Hepatocyte (in vitro differentiated cells): ENCODE results near the gene WDR55. TPM values are rescaled to one million over a fixed set of nuclear protein-coding genes. Genes with fewer than 3 reads are reported as not detected.
"Not testable (repeated sequence)": the region's sequence is repeated elsewhere in the genome, so short reads cannot be mapped to it uniquely, and the experiment has no call there.

Source experiments
- DNase-seq: peaks from one replicate; pipeline ENCODE4 v3.0.0-alpha.2; 2016; ENCODE audit warnings: low spot score
- H2AFZ ChIP-seq: fragments of 200-600 bp; sonication (generic); 2 replicates; pipeline ENCODE4 v1.6.0; 2016; ENCODE audit warnings: antibody characterized with exemption, mild to moderate bottlenecking
- H3K27ac ChIP-seq: fragments of 200-600 bp; sonication (generic); 2 replicates; pipeline ENCODE4 v1.5.1; 2016; ENCODE audit warnings: mild to moderate bottlenecking
- H3K27me3 ChIP-seq: fragments of 200-600 bp; sonication (generic); 2 replicates; pipeline ENCODE4 v1.6.1; 2016
- H3K36me3 ChIP-seq: fragments of 200-600 bp; sonication (generic); replicated peaks from 2 replicates; pipeline ENCODE4 v1.5.1; 2016; ENCODE audit warnings: low read depth; ENCODE audit not compliant: insufficient read depth
- H3K4me1 ChIP-seq: fragments of 200-600 bp; sonication (generic); 2 replicates; pipeline ENCODE4 v1.5.1; 2016; ENCODE audit warnings: mild to moderate bottlenecking, moderate library complexity; ENCODE audit not compliant: insufficient read depth
- H3K4me2 ChIP-seq: fragments of 200-600 bp; sonication (generic); 2 replicates; pipeline ENCODE4 v1.6.0; 2016
- H3K4me3 ChIP-seq: fragments of 200-600 bp; sonication (generic); 2 replicates; pipeline ENCODE4 v1.5.1; 2016; ENCODE audit warnings: mild to moderate bottlenecking
- H3K79me2 ChIP-seq: fragments of 200-600 bp; sonication (generic); 2 replicates; pipeline ENCODE4 v1.6.0; 2017; ENCODE audit warnings: mild to moderate bottlenecking
- H3K9me2 ChIP-seq: fragments of 200-600 bp; sonication (generic); replicated peaks from 2 replicates; pipeline ENCODE4 v1.6.0; 2017; ENCODE audit warnings: mild to moderate bottlenecking; ENCODE audit not compliant: insufficient read depth
- H3K9me3 ChIP-seq: fragments of 200-600 bp; sonication (generic); 2 replicates; pipeline ENCODE4 v1.5.1; 2016; ENCODE audit warnings: low read depth, mild to moderate bottlenecking
- H4K20me1 ChIP-seq: fragments of 200-600 bp; sonication (generic); 2 replicates; pipeline ENCODE4 v1.6.0; 2016; ENCODE audit warnings: mild to moderate bottlenecking; ENCODE audit not compliant: insufficient read depth, poor library complexity, severe bottlenecking
- CTCF ChIP-seq: fragments of 200-600 bp; sonication (generic); IDR thresholded peaks from 2 replicates; pipeline ENCODE4 v1.5.1; 2016; ENCODE audit warnings: antibody characterized with exemption, mild to moderate bottlenecking; ENCODE audit not compliant: poor library complexity
- EZH2 ChIP-seq: fragments of 200-600 bp; sonication (generic); IDR thresholded peaks from 2 replicates; pipeline ENCODE4 v1.6.1; 2016; ENCODE audit warnings: antibody characterized with exemption, mild to moderate bottlenecking, borderline replicate concordance
- EZH2phosphoT487 ChIP-seq: fragments of 200-600 bp; sonication (generic); IDR thresholded peaks from one replicate; pipeline ENCODE4 v1.6.1; 2018; ENCODE audit warnings: antibody characterized with exemption, mild to moderate bottlenecking, low read depth, moderate library complexity; ENCODE audit not compliant: unreplicated experiment, severe bottlenecking
- WGBS: methylation state at CpG from one replicate; pipeline ENCODE4 v1.1.6; 2016; ENCODE audit warnings: low lambda C conversion rate; ENCODE audit errors: missing lambda C conversion rate; 5-methylcytosine and 5-hydroxymethylcytosine counted together
- polyA plus RNA-seq: library from polyadenylated mRNA; unstranded; fragments of >200 nt; fragmentation: Nextera tagmentation; extraction: Ambion mirVana; gene quantifications from 2 replicates; pipeline ENCODE4 v1.2.1, GENCODE V29; 2016
- total RNA-seq: library from RNA; depleted of rRNA; stranded (reverse); fragments of >200 nt; gene quantifications from 2 replicates; pipeline ENCODE4 v1.2.3, GENCODE V29; 2014

WDR55 gene
- total and polyA plus RNA-seq, 2 experiments from 2014 or later: 21.2 to 23.0 TPM

GRCh38 chr5:140711794-140712193, 47.1 kb downstream of the WDR55 start:
- H3K4me2 ChIP-seq: peak overlapping the region; percentile 65
- H3K4me3 ChIP-seq: no peak overlapping the region
- H2AFZ ChIP-seq: no peak overlapping the region
- H3K79me2 ChIP-seq: no peaks in the 10 kb centered on the region
- TF ChIP-seq EZH2 (no peak), EZH2phosphoT487 (no peak), CTCF (no peak)
- H3K9me2 ChIP-seq: no peaks in the 10 kb centered on the region
- no peaks in the 10 kb centered on the region for H3K9me3 ChIP-seq
- no peaks in the 10 kb centered on the region for H3K36me3 ChIP-seq
- 94% methylated on average over 1 of the region's 1 CpG for WGBS
- no peak overlapping the region for H3K27ac ChIP-seq
- no peak for DNase-seq
- H3K27me3 ChIP-seq: no peaks in the 10 kb centered on the region
- H4K20me1 ChIP-seq: no peaks in the 10 kb centered on the region
- peaks cover 5% of the 10 kb centered on the region for H3K4me1 ChIP-seq

- Histone ChIP-seq H3K4me1 (peaks cover 5% of the 10 kb centered on the region), H2AFZ (no peak overlapping the region), H3K27me3 (no peaks in the 10 kb centered on the region), H3K36me3 (no peaks in the 10 kb centered on the region), H3K9me2 (no peaks in the 10 kb centered on the region), H3K4me3 (no peak overlapping the region), H3K9me3 (no peaks in the 10 kb centered on the region), H3K79me2 (no peaks in the 10 kb centered on the region), H3K4me2 (no peak overlapping the region), H4K20me1 (no peaks in the 10 kb centered on the region), H3K27ac (no peak overlapping the region)
- DNase-seq: no peak
- 94% methylated on average over 1 of the region's 1 CpG for WGBS
- TF ChIP-seq EZH2phosphoT487: no peak
These were observed 48.9 kb downstream of the WDR55 start for GRCh38 chr5:140713562-140714094.

GRCh38 chr5:140716238-140716637, 51.5 kb downstream of the WDR55 start:
- 95% methylated on average over 2 of the region's 2 CpGs for WGBS
- H3K9me3 ChIP-seq, H3K4me2 ChIP-seq, H4K20me1 ChIP-seq, H3K9me2 ChIP-seq, H3K79me2 ChIP-seq, H3K27ac ChIP-seq, H2AFZ ChIP-seq, H3K4me1 ChIP-seq, H3K36me3 ChIP-seq, DNase-seq, H3K27me3 ChIP-seq, H3K4me3 ChIP-seq: not testable (repeated sequence)

- Histone ChIP-seq H3K9me3 (no peaks in the 10 kb centered on the region), H4K20me1 (no peaks in the 10 kb centered on the region), H3K4me2 (peak overlapping the region; percentile 61), H3K4me3 (no peak overlapping the region), H2AFZ (no peak overlapping the region), H3K4me1 (no peaks in the 10 kb centered on the region), H3K36me3 (no peaks in the 10 kb centered on the region), H3K9me2 (no peaks in the 10 kb centered on the region), H3K79me2 (no peaks in the 10 kb centered on the region), H3K27me3 (no peaks in the 10 kb centered on the region), H3K27ac (peak overlapping the region; percentile 69)
- WGBS: 55% methylated on average over 7 of the region's 7 CpGs
- TF ChIP-seq CTCF (no peak), EZH2phosphoT487 (no peak), EZH2 (no peak)
- no peak for DNase-seq
These were observed 53.5 kb downstream of the WDR55 start for GRCh38 chr5:140718266-140718592.

GRCh38 chr5:140720738-140721137, 56.0 kb downstream of the WDR55 start:
- not testable (repeated sequence) for H3K9me2 ChIP-seq, H2AFZ ChIP-seq

GRCh38 chr5:140721395-140721794, 56.7 kb downstream of the WDR55 start:
- 95% methylated on average over 5 of the region's 5 CpGs for WGBS
- not testable (repeated sequence) for H3K79me2 ChIP-seq, H4K20me1 ChIP-seq

More at GRCh38 chr5:140720738-140721137, 56.0 kb downstream of the WDR55 start:
- WGBS: 57% methylated on average over 5 of the region's 6 CpGs
- not testable (repeated sequence) for H3K4me1 ChIP-seq, H3K4me2 ChIP-seq, H3K79me2 ChIP-seq, H3K27ac ChIP-seq, H3K36me3 ChIP-seq, H3K27me3 ChIP-seq, H3K9me3 ChIP-seq, H4K20me1 ChIP-seq, DNase-seq, H3K4me3 ChIP-seq

More at GRCh38 chr5:140721395-140721794, 56.7 kb downstream of the WDR55 start:
- not testable (repeated sequence) for H3K4me2 ChIP-seq, H3K27me3 ChIP-seq, H3K9me3 ChIP-seq, DNase-seq, H3K36me3 ChIP-seq, H2AFZ ChIP-seq, H3K9me2 ChIP-seq, H3K4me3 ChIP-seq, H3K4me1 ChIP-seq, H3K27ac ChIP-seq
